Mesothelial cell of epicardium (in vitro differentiated cells): ENCODE results near the gene IFNA6. TPM values are rescaled to one million over a fixed set of nuclear protein-coding genes. Genes with fewer than 3 reads are reported as not detected.
"Not testable (repeated sequence)": the region's sequence is repeated elsewhere in the genome, so short reads cannot be mapped to it uniquely, and the experiment has no call there.

Experiments
- DNase-seq, 2 experiments: peaks; one replicate each; pipeline ENCODE4 v3.0.0; 2021; ENCODE audit warnings: low spot score in 2 of 2; ENCODE audit not compliant: unreplicated experiment in 2 of 2
- H3K27ac Mint-ChIP-seq: 2 replicates; pipeline ENCODE4 v1.8.0; 2021; ENCODE audit warnings: mixed read lengths
- H3K27me3 Mint-ChIP-seq: 2 replicates; pipeline ENCODE4 v1.8.0; 2021; ENCODE audit warnings: low read depth, mixed read lengths
- H3K36me3 Mint-ChIP-seq: 2 replicates; pipeline ENCODE4 v1.8.0; 2021; ENCODE audit warnings: mixed read lengths
- H3K4me1 Mint-ChIP-seq: 2 replicates; pipeline ENCODE4 v1.8.0; 2021; ENCODE audit warnings: mixed read lengths
- H3K4me3 Mint-ChIP-seq: 2 replicates; pipeline ENCODE4 v1.8.0; 2021; ENCODE audit warnings: mild to moderate bottlenecking, moderate library complexity, mixed read lengths
- H3K9me3 Mint-ChIP-seq: 2 replicates; pipeline ENCODE4 v1.8.0; 2021; ENCODE audit warnings: mixed read lengths
- total RNA-seq: library from RNA; stranded (reverse); gene quantifications from 3 replicates; pipeline ENCODE4 v1.2.1, GENCODE V29; 2021
- TF ChIP-seq, protein P1 (sequence below): fragments of 200-600 bp; sonication (generic); IDR thresholded peaks from one replicate; pipeline ENCODE4 v1.5.0; 2021; ENCODE audit warnings: antibody characterized with exemption; ENCODE audit not compliant: unreplicated experiment

Gene IFNA6
- total RNA-seq, 1 donor from 2014 or later = not detected

DNA sequence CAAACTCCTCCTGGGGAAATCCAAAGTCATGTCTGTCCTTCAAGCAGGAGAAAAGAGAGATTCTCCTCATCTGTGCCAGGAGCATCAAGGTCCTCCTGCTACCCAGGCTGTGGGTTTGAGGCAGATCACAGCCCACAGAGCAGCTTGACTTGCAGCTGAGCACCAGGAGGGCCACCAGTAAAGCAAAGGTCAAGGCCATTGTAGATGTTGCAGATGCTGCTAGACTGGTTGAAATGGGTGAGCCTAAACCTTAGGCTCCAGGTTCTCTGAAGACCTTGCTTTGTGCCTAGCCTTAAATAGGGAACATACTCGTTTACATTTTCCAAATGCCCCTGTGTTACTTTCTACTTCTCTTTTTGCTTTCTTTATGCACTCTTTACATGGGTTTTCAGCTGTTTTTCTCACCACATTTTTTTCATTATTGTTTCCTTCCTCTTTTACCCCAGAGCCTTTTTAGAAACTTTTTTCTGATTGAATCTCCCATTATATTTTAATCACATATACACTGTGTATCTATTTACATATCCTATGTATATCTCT lies 34.5 kb upstream of the IFNA6 start, which contains the start of gene IFNA2:
TSS of gene IFNA2 (minus strand) at position 268 of the 540 bp plus-strand sequence. CDS start at position 199, 69 bp downstream.
- DNase-seq = no peak
- Mint-ChIP-seq H3K4me1 (peaks cover 4% of the 10 kb centered on the region), H3K4me3 (no peak within 1 kb of the TSS), H3K27me3 (peaks cover under 1% of the 10 kb centered on the region), H3K9me3 (peaks cover 6% of the 10 kb centered on the region), H3K36me3 (no peaks in the 10 kb centered on the region), H3K27ac (no peak within 1 kb of the TSS)
- TF ChIP-seq, protein P1, sequence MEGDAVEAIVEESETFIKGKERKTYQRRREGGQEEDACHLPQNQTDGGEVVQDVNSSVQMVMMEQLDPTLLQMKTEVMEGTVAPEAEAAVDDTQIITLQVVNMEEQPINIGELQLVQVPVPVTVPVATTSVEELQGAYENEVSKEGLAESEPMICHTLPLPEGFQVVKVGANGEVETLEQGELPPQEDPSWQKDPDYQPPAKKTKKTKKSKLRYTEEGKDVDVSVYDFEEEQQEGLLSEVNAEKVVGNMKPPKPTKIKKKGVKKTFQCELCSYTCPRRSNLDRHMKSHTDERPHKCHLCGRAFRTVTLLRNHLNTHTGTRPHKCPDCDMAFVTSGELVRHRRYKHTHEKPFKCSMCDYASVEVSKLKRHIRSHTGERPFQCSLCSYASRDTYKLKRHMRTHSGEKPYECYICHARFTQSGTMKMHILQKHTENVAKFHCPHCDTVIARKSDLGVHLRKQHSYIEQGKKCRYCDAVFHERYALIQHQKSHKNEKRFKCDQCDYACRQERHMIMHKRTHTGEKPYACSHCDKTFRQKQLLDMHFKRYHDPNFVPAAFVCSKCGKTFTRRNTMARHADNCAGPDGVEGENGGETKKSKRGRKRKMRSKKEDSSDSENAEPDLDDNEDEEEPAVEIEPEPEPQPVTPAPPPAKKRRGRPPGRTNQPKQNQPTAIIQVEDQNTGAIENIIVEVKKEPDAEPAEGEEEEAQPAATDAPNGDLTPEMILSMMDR = no peak

GRCh38 chr9:21383627-21384026 lies 32.9 kb upstream of the IFNA6 start:
- DNase-seq = no peak
- no peak overlapping the region for H3K27ac Mint-ChIP-seq
- peaks cover 4% of the 10 kb centered on the region for H3K4me1 Mint-ChIP-seq
- H3K4me3 Mint-ChIP-seq = no peak overlapping the region
- TF ChIP-seq, protein P1 = no peak
- H3K9me3 Mint-ChIP-seq = peaks cover 6% of the 10 kb centered on the region
- H3K36me3 Mint-ChIP-seq = no peaks in the 10 kb centered on the region
- H3K27me3 Mint-ChIP-seq = peaks cover 2% of the 10 kb centered on the region

DNA sequence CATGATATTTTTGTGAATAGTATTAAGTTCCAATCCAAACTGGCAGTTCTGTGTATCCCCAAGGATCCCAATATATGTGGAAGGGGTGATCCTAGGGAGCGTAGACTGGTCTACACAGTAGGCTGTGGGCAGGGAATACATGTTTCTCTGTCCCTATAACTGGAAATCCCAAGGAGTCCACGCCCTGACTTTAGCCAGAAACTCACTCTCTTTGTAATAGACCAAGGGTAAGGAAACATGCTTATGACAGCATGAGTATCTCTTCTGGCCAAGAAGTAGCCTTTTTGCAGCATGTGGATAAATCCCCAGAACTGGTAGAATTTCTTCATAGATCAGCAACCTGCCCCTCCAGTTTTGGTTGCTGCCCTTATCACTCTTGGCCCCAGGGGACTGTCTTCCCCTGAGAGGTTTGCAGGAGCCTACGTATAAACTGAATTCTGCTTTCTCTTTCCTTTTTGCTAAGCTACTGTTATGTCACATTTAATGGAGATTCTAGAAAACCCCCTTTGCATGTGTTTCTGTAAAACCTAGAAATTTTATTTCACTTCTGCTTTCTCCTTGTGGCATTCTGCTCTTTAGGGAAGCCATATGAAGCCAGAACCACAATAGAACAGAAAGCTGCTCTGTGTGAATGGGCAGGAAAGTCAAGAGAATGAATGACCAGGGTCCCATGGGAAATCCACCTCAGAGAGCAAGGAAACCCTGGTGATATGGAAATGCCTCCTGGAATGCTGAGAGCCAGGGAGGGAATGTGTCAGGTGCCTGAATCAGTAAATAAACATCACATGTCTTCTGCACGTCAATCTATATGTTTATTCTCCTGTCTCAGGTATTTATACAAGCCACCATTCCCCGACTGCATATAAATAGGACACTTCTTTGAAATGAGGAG lies 31.0 kb upstream of the IFNA6 start:
- no peak for DNase-seq
- H3K36me3 Mint-ChIP-seq = no peaks in the 10 kb centered on the region
- peak overlapping the region; percentile 39 for H3K27ac Mint-ChIP-seq
- H3K9me3 Mint-ChIP-seq = peaks cover 9% of the 10 kb centered on the region
- peaks cover 4% of the 10 kb centered on the region for H3K4me1 Mint-ChIP-seq
- H3K27me3 Mint-ChIP-seq = peaks cover 2% of the 10 kb centered on the region
- H3K4me3 Mint-ChIP-seq = no peak overlapping the region
- TF ChIP-seq, protein P1 = no peak

GRCh38 chr9:21371467-21371866 lies 20.8 kb upstream of the IFNA6 start:
- H3K9me3 Mint-ChIP-seq, H3K27me3 Mint-ChIP-seq, H3K27ac Mint-ChIP-seq, H3K4me3 Mint-ChIP-seq, H3K36me3 Mint-ChIP-seq, DNase-seq, H3K4me1 Mint-ChIP-seq: not testable (repeated sequence)

- no peaks in the 10 kb centered on the region for H3K4me1 Mint-ChIP-seq
- no peak within 1 kb of the TSS for H3K4me3 Mint-ChIP-seq
- TF ChIP-seq, protein P1 = no peak
- no peaks in the 10 kb centered on the region for H3K9me3 Mint-ChIP-seq
- peaks cover 2% of the 10 kb centered on the region for H3K27me3 Mint-ChIP-seq
- no peak within 1 kb of the TSS for H3K27ac Mint-ChIP-seq
- DNase-seq = no peak
- H3K36me3 Mint-ChIP-seq = no peaks in the 10 kb centered on the region
These were observed 17.3 kb upstream of the IFNA6 start, which contains the start of gene IFNA13 for GRCh38 chr9:21367957-21368356. Gene IFNA13 (minus strand): TSS chr9:21368057. CDS start chr9:21368010, 47 bp downstream.

- H3K9me3 Mint-ChIP-seq, H3K4me1 Mint-ChIP-seq, H3K36me3 Mint-ChIP-seq, H3K4me3 Mint-ChIP-seq, DNase-seq, H3K27me3 Mint-ChIP-seq, H3K27ac Mint-ChIP-seq: not testable (repeated sequence)
These were observed 16.5 kb upstream of the IFNA6 start for GRCh38 chr9:21367169-21367568.
